K562 (cell line): Measurements from ENCODE around the gene SULT1B1. TPM values are rescaled to one million over a fixed set of nuclear protein-coding genes. Genes with fewer than 3 reads are reported as not detected.

ENCODE experiments used
- ATAC-seq: fragments of 200-7000 bp; cut with Tn5 transposase; 3 replicates; pipeline ENCODE4 v1.9.1; 2020; ENCODE audit warnings: moderate library complexity
- BruUV-seq: library from RNA; stranded (reverse); fragments of 400-500 nt; replicated peaks from 2 replicates; lab custom pipeline; 2021; lab: Mats Ljungman, UMichigan
- CTCF ChIA-PET: fragments of 300-600 bp; formaldehyde crosslinking; extraction: SDS; loops from one replicate; lab custom pipeline; 2021; ENCODE audit warnings: low intra/inter-chr PET ratio; lab: Yijun Ruan, JAX
- POLR2A ChIA-PET: fragments of 300-600, 350-650 bp; sonication (Branson Sonifier 250); formaldehyde crosslinking; extraction: SDS; loops from one replicate; lab custom pipeline; 2021; ENCODE audit warnings: antibody characterized with exemption, inconsistent platforms; lab: Yijun Ruan, JAX
- DNase-seq, 4 experiments: peaks; one replicate each; pipeline versions ENCODE4 v3.0.0 to v3.0.0-alpha.2; 2011 to 2018; ENCODE audit warnings: low spot score in 3 of 4, mixed read lengths in 3 of 4; ENCODE audit errors: extremely low read depth in 1 of 4
- FAIRE-seq: peaks from 2 replicates; lab custom pipeline; 2011; peaks lifted over from hg19 to GRCh38; lab: Jason Lieb, UNC
- H2AFZ ChIP-seq: 2 replicates; pipeline ENCODE4 v1.6.0; 2011; ENCODE audit warnings: low read depth, low read length, control low read depth, inconsistent platforms
- H3K27ac ChIP-seq: fragments of 200-600 bp; 3 replicates; pipeline ENCODE4 v1.8.0; 2011; ENCODE audit warnings: low read depth, mild to moderate bottlenecking, control low read depth, inconsistent platforms, low read length, moderate library complexity, mixed read lengths; ENCODE audit errors: extremely low read depth
- H3K27me3 ChIP-seq, 2 experiments: fragments of 300-600 bp in 1 of 2; 2 replicates in 1 of 2; 3 replicates in 1 of 2; pipeline versions ENCODE4 v1.6.0 to v1.8.0; 2011; ENCODE audit warnings: inconsistent platforms in 2 of 2, low read length in 2 of 2, mild to moderate bottlenecking in 1 of 2, mixed read lengths in 1 of 2, moderate library complexity in 1 of 2; ENCODE audit not compliant: control insufficient read depth in 2 of 2, insufficient read depth in 2 of 2
- H3K36me3 ChIP-seq: fragments of 300-600 bp; 3 replicates; pipeline ENCODE4 v1.8.0; 2011; ENCODE audit warnings: mild to moderate bottlenecking, low read length, inconsistent platforms; ENCODE audit not compliant: control insufficient read depth, insufficient read depth
- H3K4me1 ChIP-seq, 2 experiments: fragments of 200-600 bp in 1 of 2; replicated peaks in 1 of 2; 2 replicates in 1 of 2; 3 replicates in 1 of 2; pipeline versions ENCODE4 v1.5.1 to v1.8.0; 2011; ENCODE audit warnings: inconsistent platforms in 2 of 2, low read length in 2 of 2, mild to moderate bottlenecking in 1 of 2, mixed read lengths in 1 of 2, moderate library complexity in 1 of 2; ENCODE audit not compliant: control insufficient read depth in 2 of 2, insufficient read depth in 2 of 2
- H3K4me2 ChIP-seq: 2 replicates; pipeline ENCODE4 v1.6.1; 2011; ENCODE audit warnings: low read length, control low read depth, inconsistent platforms, mixed read lengths; ENCODE audit not compliant: insufficient read depth
- H3K4me3 ChIP-seq: fragments of 200-600 bp; sonication (generic), shearing (Covaris generic); 2 replicates; pipeline ENCODE4 v1.5.1; 2016; ENCODE audit warnings: control low read depth, inconsistent platforms
- H3K79me2 ChIP-seq: fragments of 200-600 bp; 3 replicates; pipeline ENCODE4 v1.8.0; 2011; ENCODE audit warnings: low read length, inconsistent platforms; ENCODE audit not compliant: control insufficient read depth, insufficient read depth
- H3K9ac ChIP-seq, 2 experiments: 2 replicates each; pipeline versions ENCODE4 v1.6.0 to v1.6.1; 2011; ENCODE audit warnings: low read depth in 2 of 2, low read length in 2 of 2, control low read depth in 1 of 2, inconsistent platforms in 1 of 2, mild to moderate bottlenecking in 1 of 2, mixed read lengths in 1 of 2; ENCODE audit not compliant: insufficient read depth in 1 of 2
- H3K9me1 ChIP-seq: one replicate; pipeline ENCODE4 v1.6.0; 2011; ENCODE audit warnings: inconsistent platforms, mild to moderate bottlenecking, low read length, moderate library complexity; ENCODE audit not compliant: control insufficient read depth, insufficient read depth
- H3K9me3 ChIP-seq: replicated peaks from 2 replicates; pipeline ENCODE4 v1.5.1; 2011; ENCODE audit warnings: low read depth, low read length, inconsistent platforms; ENCODE audit not compliant: control insufficient read depth, insufficient read depth
- H4K20me1 ChIP-seq: replicated peaks from 2 replicates; pipeline ENCODE4 v1.6.1; 2011; ENCODE audit warnings: low read length, inconsistent platforms, mixed read lengths; ENCODE audit not compliant: control insufficient read depth, insufficient read depth
- ADNP ChIP-seq: fragments of 200-800 bp; sonication (Bioruptor generic); IDR thresholded peaks from 2 replicates; pipeline ENCODE4 v1.6.1; 2016; ENCODE audit warnings: missing genetic modification characterization, missing compliant biosample characterization
- FOXK2 ChIP-seq, 2 experiments: fragments of 450-650 bp; IDR thresholded peaks in 1 of 2; conservative IDR thresholded peaks in 1 of 2; 2 replicates each; pipeline ENCODE4 v1.6.1; 2016; ENCODE audit warnings: low read depth in 2 of 2, mild to moderate bottlenecking in 1 of 2
- GABPB1 ChIP-seq: sonication (generic); formaldehyde crosslinking; IDR thresholded peaks from 2 replicates; pipeline ENCODE4 v1.8.0; 2022; ENCODE audit warnings: mild to moderate bottlenecking, missing genetic modification reagents
- GTF2F1 ChIP-seq: IDR thresholded peaks from 2 replicates; pipeline ENCODE4 v1.6.1; 2011; ENCODE audit warnings: low read depth, low read length, improper control_type of control experiment
- NR4A1 ChIP-seq, 2 experiments: fragments of 250-450 bp in 1 of 2; fragments of 450-650 bp in 1 of 2; sonication (Bioruptor Pico) in 1 of 2; IDR thresholded peaks; 2 replicates each; pipeline versions ENCODE4 v1.4.0 to v1.6.1; 2016 to 2020; ENCODE audit warnings: mild to moderate bottlenecking in 2 of 2, missing compliant biosample characterization in 1 of 2, missing genetic modification characterization in 1 of 2, moderate library complexity in 1 of 2
- TARDBP ChIP-seq: fragments of 450-650 bp; IDR thresholded peaks from 2 replicates; pipeline ENCODE4 v1.6.1; 2016
- ZSCAN29 ChIP-seq: fragments of 450-650 bp; IDR thresholded peaks from 2 replicates; pipeline ENCODE4 v1.6.1; 2017
- WGBS: fragments of 100-300 bp; shearing (Covaris generic); methylation state at CpG from one replicate; pipeline ENCODE4 v1.1.6; 2016; ENCODE audit warnings: low coverage, mixed read lengths; ENCODE audit not compliant: insufficient coverage; ENCODE audit errors: missing lambda C conversion rate; 5-methylcytosine and 5-hydroxymethylcytosine counted together
- in situ Hi-C: fragments of 300-500 bp; cut with MboI; formaldehyde crosslinking; loops from 4 replicates; pipeline ENCODE4 v1.15.0; 2018; ENCODE audit warnings: inconsistent platforms, mixed read lengths
- intact Hi-C: fragments of 100-400 bp; cut with micrococcal nuclease; formaldehyde crosslinking; loops from 2 replicates; pipeline ENCODE4 v1.14.2; 2022
- polyA plus RNA-seq, 8 experiments: library from polyadenylated mRNA; depleted of rRNA in 4 of 8; stranded (reverse) in 5 of 8; unstranded in 3 of 8; fragments of >200 nt; fragmentation: Nextera tagmentation in 2 of 8; fragmentation: Illumina TruSeq in 1 of 8; extraction: Ambion mirVana in 2 of 8; extraction: Trizol in 1 of 8; gene quantifications; 2 replicates each; pipeline versions ENCODE4 v1.2.1 to v1.2.3, GENCODE V29; 2011 to 2014; ENCODE audit warnings: inconsistent platforms in 1 of 8, missing spikeins in 1 of 8
- total RNA-seq, 7 experiments: library from RNA; depleted of rRNA in 6 of 7; stranded (reverse); fragments of >200 nt in 6 of 7; fragmentation: Illumina TruSeq in 2 of 7; extraction: Trizol in 2 of 7; gene quantifications; 2 replicates each; pipeline versions ENCODE4 v1.2.1 to v1.2.3, GENCODE V29; 2011 to 2021; ENCODE audit warnings: low replicate concordance in 1 of 7
- TF ChIP-seq, protein P1 (sequence below): sonication (generic); formaldehyde crosslinking; IDR thresholded peaks from 2 replicates; pipeline ENCODE4 v1.8.1; 2022; ENCODE audit warnings: missing genetic modification reagents
- TF ChIP-seq, protein P2 (sequence below): fragments of 450-650 bp; formaldehyde crosslinking; IDR thresholded peaks from 2 replicates; pipeline ENCODE4 v1.4.0; 2020; ENCODE audit warnings: mild to moderate bottlenecking, moderate library complexity
- TF ChIP-seq, protein P3 (sequence below): fragments of 450-650 bp; conservative IDR thresholded peaks from 2 replicates; pipeline ENCODE4 v1.6.1; 2016; ENCODE audit warnings: missing genetic modification characterization, low read depth, mild to moderate bottlenecking, missing compliant biosample characterization, moderate library complexity

SULT1B1 gene
- total and polyA plus RNA-seq, 9 of the 15 experiments (the other 6 are each of a cell fraction or from before 2014, with no cell fraction given) = under 0.01 TPM; not detected in 8

DNA sequence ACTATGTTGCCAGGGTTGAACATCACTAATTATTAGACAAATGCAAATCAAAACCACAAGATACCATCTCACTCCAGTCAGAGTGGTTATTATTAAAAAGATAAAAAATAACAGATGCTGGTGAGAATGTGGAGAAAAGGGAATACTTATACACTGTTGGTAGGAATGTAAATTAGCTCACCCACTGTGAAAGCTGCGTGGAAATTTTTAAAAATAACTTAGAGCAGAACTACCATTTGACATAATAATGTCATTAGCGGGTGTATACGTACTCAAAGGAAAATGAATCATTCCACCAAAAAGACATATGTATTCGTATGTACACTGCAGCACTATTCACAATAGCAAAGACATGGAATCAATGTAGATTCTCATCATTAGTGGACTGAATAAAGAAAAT, 58.7 kb downstream of the SULT1B1 start:
- in situ Hi-C loops = no loop called here
- no TSS peak for BruUV-seq
- H3K9me1 ChIP-seq = no peaks in the 10 kb centered on the region
- H3K27ac ChIP-seq = no peak overlapping the region
- H2AFZ ChIP-seq = no peak overlapping the region
- no peak overlapping the region for H3K4me3 ChIP-seq
- ChIA-PET POLR2A (no interaction called here), CTCF (no interaction called here)
- H3K27me3 ChIP-seq = no peaks in the 10 kb centered on the region
- ATAC-seq = no peak
- no peaks in the 10 kb centered on the region for H3K9me3 ChIP-seq
- no peaks in the 10 kb centered on the region for H3K79me2 ChIP-seq
- no peak overlapping the region for H3K9ac ChIP-seq
- intact Hi-C loops = no loop called here
- 2% methylated on average over 4 of the region's 4 CpGs for WGBS
- H3K36me3 ChIP-seq = no peaks in the 10 kb centered on the region
- TF ChIP-seq ZSCAN29 (no peak), TARDBP (no peak), GTF2F1 (no peak), ADNP (tag) (no peak), GABPB1 (no peak), FOXK2 (conservative IDR thresholded peaks at IDR 0.05 in 1 of 2, IDR thresholded peaks at IDR 0.05 in 1 of 2; ENCODE audit: low read depth in 2 of 2) (no peak), NR4A1 (CRISPR knock-in tag; IDR thresholded peaks at IDR 0.05) (no peak), NR4A1 (tag; IDR thresholded peaks at IDR 0.05) (no peak)
- TF ChIP-seq, protein P1, sequence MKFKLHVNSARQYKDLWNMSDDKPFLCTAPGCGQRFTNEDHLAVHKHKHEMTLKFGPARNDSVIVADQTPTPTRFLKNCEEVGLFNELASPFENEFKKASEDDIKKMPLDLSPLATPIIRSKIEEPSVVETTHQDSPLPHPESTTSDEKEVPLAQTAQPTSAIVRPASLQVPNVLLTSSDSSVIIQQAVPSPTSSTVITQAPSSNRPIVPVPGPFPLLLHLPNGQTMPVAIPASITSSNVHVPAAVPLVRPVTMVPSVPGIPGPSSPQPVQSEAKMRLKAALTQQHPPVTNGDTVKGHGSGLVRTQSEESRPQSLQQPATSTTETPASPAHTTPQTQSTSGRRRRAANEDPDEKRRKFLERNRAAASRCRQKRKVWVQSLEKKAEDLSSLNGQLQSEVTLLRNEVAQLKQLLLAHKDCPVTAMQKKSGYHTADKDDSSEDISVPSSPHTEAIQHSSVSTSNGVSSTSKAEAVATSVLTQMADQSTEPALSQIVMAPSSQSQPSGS = no peak
- TF ChIP-seq, protein P2, sequence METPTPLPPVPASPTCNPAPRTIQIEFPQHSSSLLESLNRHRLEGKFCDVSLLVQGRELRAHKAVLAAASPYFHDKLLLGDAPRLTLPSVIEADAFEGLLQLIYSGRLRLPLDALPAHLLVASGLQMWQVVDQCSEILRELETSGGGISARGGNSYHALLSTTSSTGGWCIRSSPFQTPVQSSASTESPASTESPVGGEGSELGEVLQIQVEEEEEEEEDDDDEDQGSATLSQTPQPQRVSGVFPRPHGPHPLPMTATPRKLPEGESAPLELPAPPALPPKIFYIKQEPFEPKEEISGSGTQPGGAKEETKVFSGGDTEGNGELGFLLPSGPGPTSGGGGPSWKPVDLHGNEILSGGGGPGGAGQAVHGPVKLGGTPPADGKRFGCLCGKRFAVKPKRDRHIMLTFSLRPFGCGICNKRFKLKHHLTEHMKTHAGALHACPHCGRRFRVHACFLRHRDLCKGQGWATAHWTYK (CRISPR knock-in tag) = no peak
- TF ChIP-seq, protein P3, sequence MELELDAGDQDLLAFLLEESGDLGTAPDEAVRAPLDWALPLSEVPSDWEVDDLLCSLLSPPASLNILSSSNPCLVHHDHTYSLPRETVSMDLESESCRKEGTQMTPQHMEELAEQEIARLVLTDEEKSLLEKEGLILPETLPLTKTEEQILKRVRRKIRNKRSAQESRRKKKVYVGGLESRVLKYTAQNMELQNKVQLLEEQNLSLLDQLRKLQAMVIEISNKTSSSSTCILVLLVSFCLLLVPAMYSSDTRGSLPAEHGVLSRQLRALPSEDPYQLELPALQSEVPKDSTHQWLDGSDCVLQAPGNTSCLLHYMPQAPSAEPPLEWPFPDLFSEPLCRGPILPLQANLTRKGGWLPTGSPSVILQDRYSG (tag) = no peak
- no peaks in the 10 kb centered on the region for H3K4me1 ChIP-seq
- H4K20me1 ChIP-seq = no peaks in the 10 kb centered on the region
- no peak overlapping the region for H3K4me2 ChIP-seq
- DNase-seq = no peak
- no peak for FAIRE-seq
